Endothelial cell of hepatic sinusoid (primary cell): ENCODE measurements around the gene CDC73.

Experiments
- in situ Hi-C: cut with HindIII; loops from 2 replicates; pipeline ENCODE4 v1.10.0; 2017; ENCODE audit warnings: low sequenced_read_pairs

The CDC73 gene

DNA sequence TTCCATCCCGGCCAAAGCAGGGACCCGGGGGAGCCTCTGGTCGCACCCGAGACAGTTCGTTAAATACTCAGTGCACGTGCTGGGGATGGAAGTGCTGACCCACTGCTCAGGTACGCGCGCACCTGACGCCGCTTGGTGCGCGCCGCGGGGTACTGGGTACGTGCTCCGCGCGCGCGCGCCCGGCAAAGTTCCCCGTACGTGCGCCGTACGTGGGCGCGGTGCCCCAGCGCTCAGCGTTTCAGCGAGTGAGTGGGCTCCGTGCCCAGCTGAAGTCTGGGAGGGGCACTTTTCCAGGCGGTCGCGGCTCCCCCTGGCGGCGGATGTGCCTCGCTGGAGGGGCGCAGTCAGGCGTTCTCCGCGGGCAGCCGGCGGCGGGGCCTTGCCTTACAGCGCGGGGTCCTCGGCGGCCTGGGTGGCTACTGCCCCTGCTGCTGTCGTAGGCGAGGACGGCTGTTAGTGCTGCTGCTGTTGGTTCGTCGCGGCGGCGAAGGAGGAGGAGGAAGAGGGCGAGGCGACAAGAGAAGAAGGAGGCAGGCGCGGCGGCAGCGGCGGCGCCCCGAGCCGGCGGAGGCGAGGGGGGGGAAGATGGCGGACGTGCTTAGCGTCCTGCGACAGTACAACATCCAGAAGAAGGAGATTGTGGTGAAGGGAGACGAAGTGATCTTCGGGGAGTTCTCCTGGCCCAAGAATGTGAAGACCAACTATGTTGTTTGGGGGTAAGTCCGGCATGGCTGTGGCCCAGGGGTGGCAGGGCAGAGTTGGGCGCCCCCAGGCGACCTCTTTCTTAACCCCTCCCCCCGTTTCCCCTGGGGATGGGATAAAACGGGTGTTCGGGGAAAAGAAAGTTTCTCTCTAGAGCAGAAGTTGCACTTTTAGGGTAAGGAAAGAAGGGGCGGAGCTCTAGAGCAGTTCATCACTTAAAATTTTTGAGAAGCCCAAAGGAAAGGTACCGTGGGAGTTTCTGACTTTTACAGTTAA lies at the start of gene CDC73:
TSS of gene CDC73 (plus strand) at position 416 of the 978 bp plus-strand sequence. CDS start at position 586, 170 bp downstream.
- in situ Hi-C loops: no loop called here

GRCh38 chr1:193077991-193078390 lies 43.8 kb upstream of the CDC73 start:
- in situ Hi-C loops: no loop called here

DNA sequence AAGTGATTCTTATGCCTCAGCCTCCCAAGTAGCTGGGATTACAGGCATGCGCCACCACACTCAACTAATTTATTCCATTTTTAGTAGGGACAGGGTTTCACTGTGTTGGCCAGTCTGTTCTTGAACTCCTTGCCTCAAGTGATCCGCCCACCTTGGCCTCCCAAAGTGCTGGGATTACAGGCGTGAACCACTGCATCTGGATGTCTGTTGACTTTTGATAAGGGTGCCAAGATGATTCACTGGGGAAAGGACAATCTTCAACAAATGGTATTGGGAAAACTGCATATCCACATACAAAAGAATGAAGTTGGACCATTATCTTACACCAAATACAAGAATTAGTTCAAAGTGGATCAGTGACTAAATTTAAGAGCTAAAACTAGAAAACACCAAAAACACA lies 42.6 kb upstream of the CDC73 start:
- in situ Hi-C loops: no loop called here

- in situ Hi-C loops: no loop called here
Measured at GRCh38 chr1:193083365-193084088, 38.3 kb upstream of the CDC73 start.

GRCh38 chr1:193085263-193085662 lies 36.6 kb upstream of the CDC73 start:
- in situ Hi-C loops: no loop called here

DNA sequence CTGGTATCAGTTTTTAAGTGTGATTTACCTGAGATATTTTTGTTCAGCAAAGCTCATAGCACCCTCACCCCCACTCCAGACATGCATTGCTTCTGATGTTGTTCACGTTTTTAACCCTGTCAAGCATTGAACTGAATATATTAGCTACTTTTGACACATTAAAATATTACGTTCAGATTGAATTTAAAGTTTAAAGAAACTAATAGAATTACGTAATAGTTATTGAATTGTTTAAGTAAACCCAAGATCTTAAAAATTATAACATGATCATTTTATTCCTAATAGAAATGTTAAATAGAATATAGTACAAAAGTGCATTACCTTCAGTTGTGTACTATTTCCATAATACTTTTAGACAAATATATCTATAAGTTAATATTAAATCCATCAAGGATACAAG lies 35.5 kb upstream of the CDC73 start:
- in situ Hi-C loops: no loop called here

DNA sequence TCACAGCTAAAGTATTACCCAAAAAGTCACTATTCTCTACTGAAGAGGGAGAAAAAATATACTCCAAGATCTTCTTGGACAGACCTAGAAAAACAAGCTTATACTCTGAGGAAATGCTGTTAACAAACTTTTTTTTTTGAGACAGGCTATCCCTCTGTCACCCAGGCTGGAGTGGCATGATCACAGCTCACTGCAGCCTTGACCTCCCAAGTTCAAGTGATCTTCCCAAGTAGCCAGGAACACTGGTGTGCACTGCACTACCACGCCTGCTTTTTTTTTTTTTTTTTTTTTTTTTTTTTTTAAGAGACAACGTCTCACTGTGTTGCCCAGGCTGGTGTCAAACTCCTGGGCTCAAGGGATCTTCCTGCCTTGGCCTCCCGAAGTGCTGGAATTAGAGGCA lies 33.9 kb upstream of the CDC73 start:
- in situ Hi-C loops: no loop called here

GRCh38 chr1:193090865-193091264 lies 31.0 kb upstream of the CDC73 start:
- in situ Hi-C loops: no loop called here

- in situ Hi-C loops: no loop called here
Measured at GRCh38 chr1:193094112-193094511, 27.7 kb upstream of the CDC73 start.

- in situ Hi-C loops: loop anchor here (5.0 kb wide), 1 partner anchor 55 kb away; no protein-coding TSS in a partner anchor
Measured at GRCh38 chr1:193102662-193103061, 19.2 kb upstream of the CDC73 start.

DNA sequence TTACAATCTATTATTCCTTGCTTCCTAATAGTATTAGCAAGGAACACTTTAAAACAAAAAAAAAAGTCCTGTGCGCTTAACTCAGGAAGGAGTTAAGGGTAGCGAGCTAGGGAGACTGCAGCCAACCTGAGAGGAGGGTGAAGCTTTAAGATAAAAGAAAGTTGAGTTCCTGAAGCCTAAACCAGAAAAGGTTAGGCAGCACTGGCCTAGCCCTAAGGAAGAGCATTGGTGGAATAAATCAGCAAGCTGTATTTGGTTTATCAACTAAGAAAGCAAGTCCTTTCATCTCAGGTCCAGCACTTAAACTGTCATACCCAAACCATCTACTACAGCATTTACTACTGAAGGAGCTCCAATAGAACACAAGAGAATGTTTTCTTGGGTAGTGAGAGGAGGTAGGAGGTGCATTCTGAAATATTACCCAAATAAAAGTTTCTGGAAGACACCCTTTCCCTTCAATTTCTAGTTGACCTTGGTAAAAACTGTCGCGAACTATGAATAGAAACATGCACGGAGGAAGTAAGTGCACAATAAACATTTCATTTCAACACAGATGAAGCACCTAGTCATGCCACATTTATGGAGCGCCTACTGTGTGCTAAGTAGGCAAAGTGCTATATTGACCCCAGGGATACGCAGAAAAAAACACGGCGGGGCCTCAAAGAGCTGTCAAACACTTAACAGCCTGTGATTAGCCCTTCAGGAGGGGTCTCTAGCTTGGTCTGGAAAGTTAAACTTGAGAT lies 17.9 kb upstream of the CDC73 start:
- in situ Hi-C loops: loop anchor here (5.0 kb wide), 1 partner anchor 53 kb away; no protein-coding TSS in a partner anchor

DNA sequence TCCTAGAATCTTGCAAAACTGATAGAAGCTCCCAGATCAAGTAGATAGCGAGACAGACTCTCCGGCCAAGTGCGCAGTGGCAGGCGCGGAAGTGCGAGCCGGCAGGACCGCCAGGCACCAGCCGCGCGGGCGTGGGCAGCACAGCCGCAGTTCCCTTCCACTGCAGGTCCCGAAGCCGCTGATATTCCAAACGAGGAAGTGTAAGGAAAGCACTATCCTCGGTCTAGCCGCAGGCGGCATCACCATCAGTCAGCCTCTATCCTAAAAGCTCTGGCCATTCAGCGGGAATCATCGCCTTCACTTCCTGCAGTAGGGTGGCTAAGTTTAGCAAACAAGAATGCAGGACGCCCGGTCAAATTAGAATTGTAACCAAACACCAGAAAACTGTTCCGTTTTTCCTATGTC lies 17.3 kb upstream of the CDC73 start:
- in situ Hi-C loops: loop anchor here (5.0 kb wide), 1 partner anchor 53 kb away; no protein-coding TSS in a partner anchor

GRCh38 chr1:193104907-193105820 lies 16.7 kb upstream of the CDC73 start, which contains the start of gene GLRX2:
GLRX2 (minus strand) TSS chr1:193105414; CDS start chr1:193105382, 32 bp downstream.
- in situ Hi-C loops: loop anchor here (5.0 kb wide), 1 partner anchor 52 kb away; no protein-coding TSS in a partner anchor

GRCh38 chr1:193105821-193106177 lies 16.0 kb upstream of the CDC73 start:
- in situ Hi-C loops: no loop called here

GRCh38 chr1:193108471-193108870 lies 13.4 kb upstream of the CDC73 start:
- in situ Hi-C loops: no loop called here

- in situ Hi-C loops: no loop called here
Measured at GRCh38 chr1:193109619-193110018, 12.2 kb upstream of the CDC73 start.

GRCh38 chr1:193110246-193110645 lies 11.6 kb upstream of the CDC73 start:
- in situ Hi-C loops: no loop called here

DNA sequence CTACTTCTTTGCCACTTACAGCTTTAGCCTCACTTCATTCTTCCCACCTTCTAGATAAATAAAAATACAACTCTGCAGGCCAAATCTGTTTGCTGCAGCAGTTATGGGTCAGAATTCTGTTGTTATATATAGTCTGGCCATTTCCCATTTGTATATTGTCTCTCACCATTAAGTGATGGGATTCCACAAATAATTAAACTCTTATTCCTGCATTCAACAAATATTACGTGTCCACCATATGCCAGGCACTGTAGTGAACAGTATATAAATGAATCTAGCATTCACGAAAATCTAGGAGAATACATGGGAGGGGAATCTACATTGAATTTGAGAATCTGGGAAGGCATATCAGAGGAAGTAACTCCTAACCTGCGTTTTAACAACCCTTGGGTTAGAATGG lies 11.0 kb upstream of the CDC73 start:
- in situ Hi-C loops: no loop called here

- in situ Hi-C loops: no loop called here
Measured at GRCh38 chr1:193111641-193112090, 10.2 kb upstream of the CDC73 start.
